Fibroblast of skin of right quadriceps (primary cell): ENCODE data around the gene CCDC117.

Experiments used
- DNase-seq: peaks from one replicate; pipeline ENCODE4 v3.0.0-alpha.2; 2013

Gene CCDC117

DNA sequence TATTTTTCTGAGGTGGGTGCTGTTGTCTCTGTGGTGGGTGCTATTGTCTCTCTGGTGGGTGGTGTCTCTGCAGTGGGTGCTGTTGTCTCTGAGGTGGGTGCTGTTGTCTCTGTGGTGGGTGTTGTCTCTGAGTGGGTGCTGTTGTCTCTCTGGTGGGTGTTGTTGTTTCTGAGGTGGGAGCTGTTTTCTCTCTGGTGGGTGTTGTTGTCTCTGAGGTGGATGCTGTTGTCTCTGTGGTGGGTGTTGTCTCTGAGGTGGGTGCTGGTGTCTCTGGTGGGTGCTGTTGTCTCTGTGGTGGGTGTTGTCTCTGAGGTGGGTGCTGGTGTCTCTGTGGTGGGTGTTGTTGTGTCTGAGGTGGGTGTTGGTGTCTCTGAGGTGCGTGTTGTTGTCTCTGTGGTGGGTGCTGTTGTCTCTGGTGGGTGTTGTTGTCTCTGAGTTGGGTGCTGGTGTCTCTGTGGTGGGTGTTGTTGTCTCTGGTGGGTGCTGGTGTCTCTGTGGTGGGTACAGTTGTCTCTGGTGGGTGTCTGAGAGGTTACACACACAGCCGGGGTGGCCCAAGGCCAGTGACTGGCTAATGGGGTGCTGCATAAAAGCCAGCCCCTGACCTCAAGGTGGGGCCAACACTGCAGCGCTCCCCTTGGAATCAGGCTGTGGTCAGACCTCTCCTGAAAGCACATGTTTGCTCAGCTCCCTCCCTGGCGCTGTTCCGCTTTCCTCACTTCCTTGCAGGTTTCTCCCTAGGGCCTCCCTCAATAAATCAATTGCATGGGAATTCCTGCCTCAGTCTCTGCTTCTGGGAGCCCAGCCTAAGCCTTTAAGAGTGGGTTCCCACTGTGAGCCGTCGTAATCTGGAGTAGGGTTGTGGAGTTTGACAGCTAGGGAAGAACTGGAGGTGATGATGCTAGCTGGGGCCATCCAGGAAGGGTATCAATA is 58.9 kb downstream of the CCDC117 start:
- DNase-seq, result no peak

DNA sequence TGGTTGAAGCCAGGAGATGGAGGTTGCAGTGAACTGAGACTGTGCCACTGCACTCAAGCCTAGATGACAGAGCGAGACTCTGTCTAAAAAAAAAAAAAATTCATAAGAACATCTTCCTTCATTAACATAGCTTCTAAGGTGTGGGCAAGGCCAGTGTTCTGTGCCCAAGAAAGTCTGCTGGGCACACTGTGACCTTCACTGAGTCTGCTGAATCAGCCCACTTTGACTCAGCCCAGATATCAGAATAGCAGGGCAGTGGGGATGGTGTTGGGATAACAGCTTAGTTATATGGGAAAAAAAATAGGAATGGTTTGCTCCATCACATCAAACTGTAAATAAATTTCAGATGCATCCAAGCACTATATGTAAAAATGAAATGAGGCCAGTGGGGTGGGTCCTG is 60.2 kb downstream of the CCDC117 start:
- no peak for DNase-seq

DNA sequence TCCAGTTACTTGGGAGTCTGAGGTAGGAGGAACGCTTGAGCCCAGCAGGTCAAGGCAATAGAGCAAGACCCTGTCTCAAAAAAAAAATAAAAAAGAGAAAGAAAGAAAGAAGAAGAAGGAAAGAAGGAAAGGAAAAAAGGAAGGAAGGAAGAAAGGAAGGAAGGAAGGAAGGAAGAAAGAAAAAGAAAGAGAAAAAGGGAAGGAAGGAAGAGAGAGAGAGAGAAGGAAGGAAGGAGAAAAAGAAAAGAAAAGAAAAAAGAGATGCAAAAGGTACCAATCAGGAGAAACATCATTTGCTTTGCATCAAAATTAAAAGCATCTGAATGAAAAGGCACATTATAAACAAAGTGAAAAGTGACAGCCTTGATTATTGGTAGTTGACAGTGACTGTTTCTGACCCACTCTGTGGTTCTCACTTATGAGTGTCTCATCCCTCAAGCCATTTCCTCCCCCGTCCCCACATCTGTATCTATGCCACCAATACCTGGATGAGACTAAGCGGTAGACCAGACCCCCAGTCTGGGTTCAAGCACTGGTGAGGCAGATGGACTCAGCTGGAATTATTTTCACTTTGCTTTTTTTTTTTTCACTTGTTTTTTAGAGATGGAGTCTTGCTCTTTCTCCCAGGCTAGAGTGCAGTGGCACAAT is 60.9 kb downstream of the CCDC117 start:
- DNase-seq, result no peak

GRCh38 chr22:28835630-28836189 is 63.2 kb downstream of the CCDC117 start:
- no peak for DNase-seq

- DNase-seq, result no peak
Observed at GRCh38 chr22:28837640-28838039, 65.1 kb downstream of the CCDC117 start.
